Kidney epithelial cell (primary cell): ENCODE results near the gene RNF13. TPM values are rescaled to one million over a fixed set of nuclear protein-coding genes. Genes with fewer than 3 reads are reported as not detected.

ENCODE experiments used
- DNase-seq: peaks from one replicate; pipeline ENCODE4 v3.0.0-alpha.2; 2010; ENCODE audit warnings: low read depth
- H3K27me3 ChIP-seq: 2 replicates; pipeline ENCODE4 v1.6.0; 2011; ENCODE audit warnings: low read length; ENCODE audit not compliant: control insufficient read depth, insufficient read depth
- H3K36me3 ChIP-seq: 2 replicates; pipeline ENCODE4 v1.5.1; 2011; ENCODE audit warnings: low read length; ENCODE audit not compliant: control insufficient read depth, insufficient read depth
- H3K4me3 ChIP-seq: 2 replicates; pipeline ENCODE4 v1.5.1; 2011; ENCODE audit warnings: low read depth, mild to moderate bottlenecking, control low read depth, low read length
- CTCF ChIP-seq: IDR thresholded peaks from 2 replicates; pipeline ENCODE4 v1.5.1; 2011; ENCODE audit warnings: mild to moderate bottlenecking, moderate library complexity, low read length, control low read depth, inconsistent platforms; ENCODE audit not compliant: insufficient read depth, poor library complexity, severe bottlenecking
- total RNA-seq: library from RNA; depleted of rRNA; stranded (reverse); fragments of >200 nt; gene quantifications from 2 replicates; pipeline ENCODE4 v1.2.3, GENCODE V29; 2015

Gene RNF13
- total RNA-seq, 1 donor from 2014 or later, result 43.4 TPM

- no peaks in the 10 kb centered on the region for H3K27me3 ChIP-seq
- no peaks in the 10 kb centered on the region for H3K36me3 ChIP-seq
- TF ChIP-seq CTCF, result no peak
- H3K4me3 ChIP-seq, result no peak overlapping the region
- no peak for DNase-seq
These were observed 146.4 kb downstream of the RNF13 start for GRCh38 chr3:149959443-149959842.

GRCh38 chr3:149963485-149963884, 150.5 kb downstream of the RNF13 start:
- no peak overlapping the region for H3K4me3 ChIP-seq
- TF ChIP-seq CTCF, result no peak
- H3K36me3 ChIP-seq, result no peaks in the 10 kb centered on the region
- no peak for DNase-seq
- H3K27me3 ChIP-seq, result no peaks in the 10 kb centered on the region

- DNase-seq, result no peak
- H3K27me3 ChIP-seq, result no peaks in the 10 kb centered on the region
- H3K4me3 ChIP-seq, result no peak overlapping the region
- TF ChIP-seq CTCF, result no peak
- H3K36me3 ChIP-seq, result no peaks in the 10 kb centered on the region
These were observed 151.3 kb downstream of the RNF13 start for GRCh38 chr3:149964291-149964690.

GRCh38 chr3:149965278-149965677, 152.3 kb downstream of the RNF13 start:
- Histone ChIP-seq H3K36me3 (no peaks in the 10 kb centered on the region), H3K27me3 (no peaks in the 10 kb centered on the region), H3K4me3 (no peak overlapping the region)
- no peak for DNase-seq
- TF ChIP-seq CTCF, result no peak

GRCh38 chr3:149967086-149967685, 154.2 kb downstream of the RNF13 start:
- peak; percentile 25 for TF ChIP-seq CTCF
- Histone ChIP-seq H3K27me3 (no peaks in the 10 kb centered on the region), H3K4me3 (no peak overlapping the region), H3K36me3 (no peaks in the 10 kb centered on the region)
- no peak for DNase-seq

GRCh38 chr3:149968216-149968615, 155.2 kb downstream of the RNF13 start:
- Histone ChIP-seq H3K27me3 (no peaks in the 10 kb centered on the region), H3K4me3 (peak overlapping the region; percentile 97), H3K36me3 (no peaks in the 10 kb centered on the region)
- no peak for DNase-seq
- no peak for TF ChIP-seq CTCF
